HEK293 (cell line): ENCODE measurements around the gene RASL10A.
A peak's percentile ranks its signal among the peaks of the same experiment; 100 is the strongest.

Source experiments
- CTCF ChIA-PET: fragments of 350-600 bp; formaldehyde crosslinking; extraction: SDS; loops from one replicate; lab custom pipeline; 2021; ENCODE audit warnings: antibody characterized with exemption; lab: Yijun Ruan, JAX
- POLR2A ChIA-PET: fragments of 300-600 bp; formaldehyde crosslinking; extraction: SDS; loops from one replicate; lab custom pipeline; 2020; ENCODE audit warnings: antibody characterized with exemption, inconsistent platforms; lab: Yijun Ruan, JAX
- H3K27ac ChIP-seq: fragments of 200-500 bp; sonication (Bioruptor generic); 2 replicates; pipeline ENCODE4 v1.5.1; 2014; ENCODE audit warnings: low read depth, low read length, control low read depth, inconsistent platforms; ENCODE audit errors: extremely low read depth
- H3K36me3 ChIP-seq, 2 experiments: fragments of 200-500 bp in 1 of 2; sonication (Bioruptor generic) in 1 of 2; 1 replicate in 1 of 2; 2 replicates in 1 of 2; pipeline ENCODE4 v1.5.1; 2014 to 2017; ENCODE audit warnings: inconsistent platforms in 2 of 2, low read length in 2 of 2; ENCODE audit not compliant: control insufficient read depth in 2 of 2, insufficient read depth in 1 of 2
- H3K4me1 ChIP-seq: fragments of 200-500 bp; sonication (Bioruptor generic); 2 replicates; pipeline ENCODE4 v1.5.1; 2014; ENCODE audit warnings: mild to moderate bottlenecking, low read length, inconsistent platforms; ENCODE audit not compliant: control insufficient read depth, insufficient read depth
- H3K4me3 ChIP-seq: 2 replicates; pipeline ENCODE4 v1.5.1; 2011; ENCODE audit warnings: low read depth, mild to moderate bottlenecking, control low read depth, low read length, moderate library complexity
- H3K9me3 ChIP-seq: fragments of 200-500 bp; sonication (Bioruptor generic); 2 replicates; pipeline ENCODE4 v1.5.1; 2014; ENCODE audit warnings: low read depth, low read length, inconsistent platforms; ENCODE audit not compliant: control insufficient read depth, insufficient read depth
- ZNF510 ChIP-seq: fragments of 450-650 bp; formaldehyde crosslinking; IDR thresholded peaks from 2 replicates; pipeline ENCODE4 v1.5.1; 2018; ENCODE audit warnings: mild to moderate bottlenecking, missing genetic modification characterization, missing biosample characterization; ENCODE audit not compliant: insufficient replicate concordance
- ZNF701 ChIP-seq: fragments of 450-650 bp; formaldehyde crosslinking; IDR thresholded peaks from 2 replicates; pipeline ENCODE4 v1.5.1; 2016; ENCODE audit warnings: missing biosample characterization, missing genetic modification characterization
- ZNF830 ChIP-seq: fragments of 450-650 bp; IDR thresholded peaks from 2 replicates; pipeline ENCODE4 v1.5.0; 2018; ENCODE audit warnings: missing biosample characterization, missing genetic modification characterization, low read depth, mild to moderate bottlenecking, moderate library complexity
- TF ChIP-seq, protein P1 (sequence below): fragments of 450-650 bp; formaldehyde crosslinking; IDR thresholded peaks from 2 replicates; pipeline ENCODE4 v1.5.1; 2016; ENCODE audit warnings: missing biosample characterization, missing genetic modification characterization

The RASL10A gene

DNA sequence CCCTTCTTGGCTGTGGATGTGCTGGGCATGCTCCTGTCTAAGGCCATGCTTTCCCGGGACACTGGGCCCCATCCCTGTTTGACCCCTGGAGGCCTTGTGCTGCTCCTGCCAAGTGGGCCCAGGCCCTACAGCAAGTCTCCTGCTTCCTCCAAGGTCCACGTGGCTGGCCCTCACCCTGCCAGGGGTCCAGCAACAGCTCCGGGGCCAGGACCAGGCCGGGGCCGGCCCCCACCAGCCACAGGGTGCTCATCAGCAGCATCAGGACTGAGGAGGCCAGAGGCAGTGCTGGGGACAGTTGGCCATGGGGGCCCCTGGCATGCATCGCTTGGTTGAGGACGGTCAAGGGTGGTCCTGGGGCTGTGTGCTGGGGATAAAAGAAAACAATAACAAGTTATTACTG lies 50.2 kb downstream of the RASL10A start:
- H3K4me3 ChIP-seq = no peak overlapping the region
- peaks cover 19 to 66% of the 10 kb centered on the region in 2 experiments for H3K36me3 ChIP-seq
- no peak for TF ChIP-seq ZNF510 (tag by site-specific recombination)
- TF ChIP-seq ZNF830 (tag by site-specific recombination) = no peak
- H3K4me1 ChIP-seq = no peaks in the 10 kb centered on the region; the same call in 1 of the 2 replicates
- no peaks in the 10 kb centered on the region for H3K9me3 ChIP-seq
- H3K27ac ChIP-seq = peak overlapping the region; percentile 48
- ChIA-PET CTCF (interaction anchor here (1.4 kb wide), 1 partner anchor 20 kb away, joined by 3 read pairs; no protein-coding TSS in a partner anchor), POLR2A (interaction anchor here (0.6 kb wide), 1 partner anchor 124 kb away, joined by 3 read pairs; no protein-coding TSS in a partner anchor)

DNA sequence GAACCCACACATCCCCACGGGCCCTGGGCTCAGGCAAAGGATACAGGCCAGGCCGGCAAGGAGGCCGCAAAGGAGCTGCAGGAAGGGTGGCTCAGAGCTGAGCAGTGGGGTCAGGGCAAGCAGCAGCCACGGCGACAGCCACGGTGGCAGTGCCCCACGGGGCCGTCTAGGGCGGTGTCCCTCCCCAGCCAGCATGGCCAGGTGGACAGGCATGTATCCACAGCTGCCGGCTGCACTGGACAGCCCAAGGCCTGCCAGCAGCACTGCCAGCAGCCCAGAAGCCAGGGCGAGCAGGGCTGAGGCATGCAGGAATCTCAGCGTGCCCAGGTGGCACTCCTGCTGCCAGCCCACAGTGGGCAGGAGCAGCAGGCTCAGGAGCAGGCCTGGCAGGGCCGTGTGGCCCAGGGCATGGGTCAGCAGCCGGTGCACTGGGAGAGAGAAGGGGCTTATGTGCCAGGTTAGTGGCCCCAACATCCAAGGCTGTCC lies 51.7 kb downstream of the RASL10A start:
- TF ChIP-seq ZNF701 (tag by site-specific recombination) = no peak
- TF ChIP-seq, protein P1, sequence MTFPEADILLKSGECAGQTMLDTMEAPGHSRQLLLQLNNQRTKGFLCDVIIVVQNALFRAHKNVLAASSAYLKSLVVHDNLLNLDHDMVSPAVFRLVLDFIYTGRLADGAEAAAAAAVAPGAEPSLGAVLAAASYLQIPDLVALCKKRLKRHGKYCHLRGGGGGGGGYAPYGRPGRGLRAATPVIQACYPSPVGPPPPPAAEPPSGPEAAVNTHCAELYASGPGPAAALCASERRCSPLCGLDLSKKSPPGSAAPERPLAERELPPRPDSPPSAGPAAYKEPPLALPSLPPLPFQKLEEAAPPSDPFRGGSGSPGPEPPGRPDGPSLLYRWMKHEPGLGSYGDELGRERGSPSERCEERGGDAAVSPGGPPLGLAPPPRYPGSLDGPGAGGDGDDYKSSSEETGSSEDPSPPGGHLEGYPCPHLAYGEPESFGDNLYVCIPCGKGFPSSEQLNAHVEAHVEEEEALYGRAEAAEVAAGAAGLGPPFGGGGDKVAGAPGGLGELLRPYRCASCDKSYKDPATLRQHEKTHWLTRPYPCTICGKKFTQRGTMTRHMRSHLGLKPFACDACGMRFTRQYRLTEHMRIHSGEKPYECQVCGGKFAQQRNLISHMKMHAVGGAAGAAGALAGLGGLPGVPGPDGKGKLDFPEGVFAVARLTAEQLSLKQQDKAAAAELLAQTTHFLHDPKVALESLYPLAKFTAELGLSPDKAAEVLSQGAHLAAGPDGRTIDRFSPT (tag by site-specific recombination) = peak; percentile 69; the same call in 1 of the 2 replicates
- ChIA-PET CTCF (interaction anchor here (1.2 kb wide), 1 partner anchor 18 kb away, joined by 5 read pairs; no protein-coding TSS in a partner anchor), POLR2A (interaction anchor here (0.5 kb wide), 1 partner anchor 17 kb away, joined by 3 read pairs; no protein-coding TSS in a partner anchor)
- Histone ChIP-seq H3K27ac (no peak overlapping the region), H3K4me3 (no peak overlapping the region), H3K36me3 (peaks cover 19 to 66% of the 10 kb centered on the region in 2 experiments), H3K9me3 (no peaks in the 10 kb centered on the region), H3K4me1 (no peaks in the 10 kb centered on the region; the same call in 1 of the 2 replicates)
